Calu3 (cell line): ENCODE results near the gene MMAB. TPM values are rescaled to one million over a fixed set of nuclear protein-coding genes. Genes with fewer than 3 reads are reported as not detected.

Experiments used
- BruUV-seq: library from RNA; stranded (reverse); fragments of 400-500 nt; replicated peaks from 2 replicates; lab custom pipeline; 2021; lab: Mats Ljungman, UMichigan
- CTCF ChIA-PET: fragments of 300-600 bp; sonication (Branson Sonifier 250); formaldehyde crosslinking; loops from one replicate; lab custom pipeline; 2022; ENCODE audit warnings: antibody characterized with exemption; lab: Charles Lee
- DNase-seq: peaks from one replicate; pipeline ENCODE4 v3.0.0; 2022
- H3K27ac Mint-ChIP-seq: one replicate; pipeline ENCODE4 v1.8.0; 2022; ENCODE audit warnings: mixed read lengths; ENCODE audit not compliant: unreplicated experiment
- H3K27me3 Mint-ChIP-seq: one replicate; pipeline ENCODE4 v1.8.0; 2022; ENCODE audit warnings: mixed read lengths; ENCODE audit not compliant: unreplicated experiment
- H3K36me3 Mint-ChIP-seq: one replicate; pipeline ENCODE4 v1.8.0; 2022; ENCODE audit warnings: mild to moderate bottlenecking, moderate library complexity, mixed read lengths; ENCODE audit not compliant: insufficient read depth, unreplicated experiment
- H3K4me1 Mint-ChIP-seq: one replicate; pipeline ENCODE4 v1.8.0; 2022; ENCODE audit warnings: mild to moderate bottlenecking, low read depth, mixed read lengths; ENCODE audit not compliant: unreplicated experiment
- H3K4me3 Mint-ChIP-seq: one replicate; pipeline ENCODE4 v1.8.0; 2022; ENCODE audit warnings: mild to moderate bottlenecking, low read depth, moderate library complexity, mixed read lengths; ENCODE audit not compliant: unreplicated experiment
- H3K9me3 Mint-ChIP-seq: one replicate; pipeline ENCODE4 v1.8.0; 2022; ENCODE audit warnings: low read depth, mixed read lengths; ENCODE audit not compliant: unreplicated experiment
- CTCF ChIP-seq: fragments of 200-600 bp; IDR thresholded peaks from one replicate; pipeline ENCODE4 v1.8.0; 2022; ENCODE audit warnings: antibody characterized with exemption; ENCODE audit not compliant: unreplicated experiment
- intact Hi-C: fragments of 100-400 bp; cut with micrococcal nuclease; formaldehyde crosslinking; loops from one replicate; pipeline ENCODE4 v1.10.0; 2022; ENCODE audit not compliant: unreplicated experiment
- total RNA-seq: library from RNA; stranded (reverse); gene quantifications from 2 replicates; pipeline ENCODE4 v1.2.3, GENCODE V29; 2022

MMAB gene
- total RNA-seq, 1 experiment from 2014 or later: 82.8 TPM

GRCh38 chr12:109566424-109566823 is 6.9 kb downstream of the MMAB start:
- intact Hi-C loops: no loop called here
- H3K27ac Mint-ChIP-seq: no peak overlapping the region
- no peak for DNase-seq
- peaks cover 57% of the 10 kb centered on the region for H3K36me3 Mint-ChIP-seq
- no TSS peak for BruUV-seq
- CTCF ChIA-PET: no interaction called here
- TF ChIP-seq CTCF: no peak
- no peaks in the 10 kb centered on the region for H3K9me3 Mint-ChIP-seq
- H3K4me1 Mint-ChIP-seq: no peaks in the 10 kb centered on the region
- H3K27me3 Mint-ChIP-seq: no peaks in the 10 kb centered on the region
- H3K4me3 Mint-ChIP-seq: no peak overlapping the region

GRCh38 chr12:109563291-109564284 is 9.7 kb downstream of the MMAB start:
- no peak overlapping the region for H3K4me3 Mint-ChIP-seq
- peaks cover 48% of the 10 kb centered on the region for H3K36me3 Mint-ChIP-seq
- CTCF ChIA-PET: no interaction called here
- no peak overlapping the region for H3K27ac Mint-ChIP-seq
- no TSS peak for BruUV-seq
- DNase-seq: no peak
- H3K9me3 Mint-ChIP-seq: no peaks in the 10 kb centered on the region
- no peaks in the 10 kb centered on the region for H3K27me3 Mint-ChIP-seq
- intact Hi-C loops: no loop called here
- H3K4me1 Mint-ChIP-seq: no peaks in the 10 kb centered on the region
- no peak for TF ChIP-seq CTCF

GRCh38 chr12:109562871-109563270 is 10.4 kb downstream of the MMAB start:
- intact Hi-C loops: no loop called here
- H3K36me3 Mint-ChIP-seq: peaks cover 43% of the 10 kb centered on the region
- no TSS peak for BruUV-seq

GRCh38 chr12:109561711-109562030 is 11.6 kb downstream of the MMAB start:
- Mint-ChIP-seq H3K9me3 (no peaks in the 10 kb centered on the region), H3K27me3 (no peaks in the 10 kb centered on the region), H3K27ac (no peak overlapping the region), H3K36me3 (peaks cover 41% of the 10 kb centered on the region), H3K4me1 (no peaks in the 10 kb centered on the region), H3K4me3 (no peak overlapping the region)
- no peak for TF ChIP-seq CTCF
- no peak for DNase-seq
- intact Hi-C loops: no loop called here
- no TSS peak for BruUV-seq
- CTCF ChIA-PET: no interaction called here

More at GRCh38 chr12:109562871-109563270, 10.4 kb downstream of the MMAB start:
- no peak for DNase-seq
- Mint-ChIP-seq H3K9me3 (no peaks in the 10 kb centered on the region), H3K4me1 (no peaks in the 10 kb centered on the region), H3K4me3 (no peak overlapping the region), H3K27ac (no peak overlapping the region), H3K27me3 (no peaks in the 10 kb centered on the region)
- TF ChIP-seq CTCF: no peak
- CTCF ChIA-PET: no interaction called here
